Measurements from ENCODE around the gene NLGN1. TPM values are rescaled to one million over a fixed set of nuclear protein-coding genes. Genes with fewer than 3 reads are reported as not detected.

The NLGN1 gene
- total RNA-seq, 4 donors from 2014 or later, result 2.2 to 5.8 (median 3.0) TPM

DNA sequence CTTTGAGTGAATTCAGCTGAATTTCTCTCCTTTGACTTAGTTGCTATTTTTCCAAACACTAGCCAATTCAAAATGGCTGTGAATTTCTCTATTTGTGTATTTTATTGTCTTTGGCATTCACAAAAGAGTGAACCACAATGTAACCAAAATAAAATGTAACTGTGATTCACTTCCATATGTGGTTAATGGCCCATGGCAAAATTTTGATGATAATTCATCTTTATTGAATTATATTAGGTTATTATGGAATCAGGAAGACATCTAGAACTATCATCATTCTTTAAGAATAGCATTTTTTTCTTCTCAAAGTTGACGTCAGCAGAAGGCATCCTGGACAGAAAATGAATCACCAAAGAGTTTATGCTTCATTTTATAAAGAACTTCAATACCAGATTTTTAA is 756.3 kb downstream of the NLGN1 start:
- Histone ChIP-seq H3K27ac (no peak overlapping the region), H3K36me3 (no peaks in the 10 kb centered on the region), H3K4me3 (no peak overlapping the region), H3K9me3 (no peaks in the 10 kb centered on the region), H3K4me1 (no peaks in the 10 kb centered on the region), H3K27me3 (no peaks in the 10 kb centered on the region)
- 58% methylated on average over 1 of the region's 1 CpG for WGBS
- TF ChIP-seq POLR2AphosphoS5 (IDR thresholded peaks at IDR 0.05) (no peak), POLR2A (IDR thresholded peaks at IDR 0.05) (no peak), EP300 (IDR thresholded peaks at IDR 0.05) (no peak)
- TF ChIP-seq, protein P1, sequence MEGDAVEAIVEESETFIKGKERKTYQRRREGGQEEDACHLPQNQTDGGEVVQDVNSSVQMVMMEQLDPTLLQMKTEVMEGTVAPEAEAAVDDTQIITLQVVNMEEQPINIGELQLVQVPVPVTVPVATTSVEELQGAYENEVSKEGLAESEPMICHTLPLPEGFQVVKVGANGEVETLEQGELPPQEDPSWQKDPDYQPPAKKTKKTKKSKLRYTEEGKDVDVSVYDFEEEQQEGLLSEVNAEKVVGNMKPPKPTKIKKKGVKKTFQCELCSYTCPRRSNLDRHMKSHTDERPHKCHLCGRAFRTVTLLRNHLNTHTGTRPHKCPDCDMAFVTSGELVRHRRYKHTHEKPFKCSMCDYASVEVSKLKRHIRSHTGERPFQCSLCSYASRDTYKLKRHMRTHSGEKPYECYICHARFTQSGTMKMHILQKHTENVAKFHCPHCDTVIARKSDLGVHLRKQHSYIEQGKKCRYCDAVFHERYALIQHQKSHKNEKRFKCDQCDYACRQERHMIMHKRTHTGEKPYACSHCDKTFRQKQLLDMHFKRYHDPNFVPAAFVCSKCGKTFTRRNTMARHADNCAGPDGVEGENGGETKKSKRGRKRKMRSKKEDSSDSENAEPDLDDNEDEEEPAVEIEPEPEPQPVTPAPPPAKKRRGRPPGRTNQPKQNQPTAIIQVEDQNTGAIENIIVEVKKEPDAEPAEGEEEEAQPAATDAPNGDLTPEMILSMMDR (IDR thresholded peaks at IDR 0.05), result no peak
- no peak for DNase-seq (ENCODE audit: low spot score in 2 of 2)

DNA sequence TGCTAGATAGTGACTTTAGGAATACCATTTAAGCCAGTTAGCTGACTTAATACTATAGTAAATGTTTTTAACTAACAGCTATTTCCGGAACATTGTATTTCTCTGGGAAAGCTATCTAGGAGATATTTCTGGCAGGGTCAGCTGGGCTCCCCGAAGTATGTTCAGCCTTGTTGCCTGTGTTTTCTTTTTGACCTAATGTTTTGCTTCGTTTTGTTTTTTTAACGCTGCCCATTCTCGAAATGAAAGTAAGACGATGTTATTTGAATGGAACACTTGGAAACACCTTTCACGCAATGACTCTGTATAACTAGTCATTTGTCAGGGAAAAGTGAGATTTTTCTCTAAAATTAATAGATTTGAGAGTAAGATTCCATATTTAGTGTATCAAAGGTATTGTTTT is 758.7 kb downstream of the NLGN1 start:
- Histone ChIP-seq H3K4me3 (no peak overlapping the region), H3K4me1 (no peaks in the 10 kb centered on the region), H3K36me3 (no peaks in the 10 kb centered on the region), H3K27ac (no peak overlapping the region), H3K27me3 (no peaks in the 10 kb centered on the region), H3K9me3 (no peaks in the 10 kb centered on the region)
- TF ChIP-seq, protein P1 (IDR thresholded peaks at IDR 0.05), result no peak
- TF ChIP-seq POLR2A (IDR thresholded peaks at IDR 0.05) (no peak), EP300 (IDR thresholded peaks at IDR 0.05) (no peak), POLR2AphosphoS5 (IDR thresholded peaks at IDR 0.05) (no peak)
- no peak for DNase-seq (ENCODE audit: low spot score in 2 of 2)
- WGBS, result 90% methylated on average over 7 of the region's 7 CpGs

DNA sequence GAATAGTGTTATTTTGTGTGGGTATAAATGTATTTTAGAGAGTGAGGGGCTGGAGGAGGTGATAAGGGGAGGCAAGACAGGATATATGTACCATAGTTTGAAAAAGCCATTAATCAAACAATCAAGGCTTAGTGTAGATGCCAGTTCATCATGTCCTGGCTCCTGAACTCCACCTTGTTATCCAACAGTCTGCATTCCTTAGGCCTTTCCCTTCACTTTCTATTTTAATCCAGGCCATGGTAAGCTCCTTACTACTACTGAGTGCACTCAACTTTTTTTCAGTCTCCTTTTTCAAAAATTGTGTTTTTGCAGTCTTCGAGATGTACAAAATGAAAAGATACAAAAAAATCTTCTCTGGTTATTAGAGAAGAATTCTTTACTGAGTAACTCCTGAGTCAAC is 761.1 kb downstream of the NLGN1 start:
- no peaks in the 10 kb centered on the region for H3K9me3 ChIP-seq
- H3K36me3 ChIP-seq, result no peaks in the 10 kb centered on the region
- no peak for TF ChIP-seq POLR2AphosphoS5 (IDR thresholded peaks at IDR 0.05)
- no peak for TF ChIP-seq POLR2A (IDR thresholded peaks at IDR 0.05)
- TF ChIP-seq, protein P1 (IDR thresholded peaks at IDR 0.05), result no peak
- no peak for TF ChIP-seq EP300 (IDR thresholded peaks at IDR 0.05)
- DNase-seq (ENCODE audit: low spot score in 2 of 2), result no peak
- H3K4me3 ChIP-seq, result no peak overlapping the region
- no peak overlapping the region for H3K27ac ChIP-seq
- no peaks in the 10 kb centered on the region for H3K27me3 ChIP-seq
- H3K4me1 ChIP-seq, result no peaks in the 10 kb centered on the region
- 86% methylated on average over 1 of the region's 1 CpG for WGBS

DNA sequence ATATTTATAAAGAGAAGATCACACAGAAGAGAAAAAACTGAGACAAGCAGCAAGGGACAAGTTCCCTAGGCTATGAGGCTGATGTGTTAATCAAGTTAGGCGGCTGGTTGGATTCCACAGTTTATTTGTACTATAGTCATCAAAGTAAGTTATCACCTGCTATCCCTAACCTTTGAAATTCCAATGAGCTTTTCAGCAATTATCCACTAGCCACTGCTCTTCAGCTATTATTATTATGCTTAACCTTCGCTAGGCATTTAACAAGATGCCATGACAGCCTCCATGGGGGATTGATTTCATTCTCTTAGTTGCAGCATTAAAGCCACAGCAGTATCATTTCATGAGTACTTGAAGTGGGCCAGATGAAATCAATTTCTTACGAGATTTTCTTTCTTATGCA is 762.1 kb downstream of the NLGN1 start:
- Histone ChIP-seq H3K36me3 (no peaks in the 10 kb centered on the region), H3K27me3 (no peaks in the 10 kb centered on the region), H3K4me1 (no peaks in the 10 kb centered on the region), H3K4me3 (no peak overlapping the region), H3K27ac (no peak overlapping the region), H3K9me3 (no peaks in the 10 kb centered on the region)
- no peak for TF ChIP-seq EP300 (IDR thresholded peaks at IDR 0.05)
- TF ChIP-seq POLR2A (IDR thresholded peaks at IDR 0.05), result no peak
- no peak for TF ChIP-seq POLR2AphosphoS5 (IDR thresholded peaks at IDR 0.05)
- TF ChIP-seq, protein P1 (IDR thresholded peaks at IDR 0.05), result no peak
- no peak for DNase-seq (ENCODE audit: low spot score in 2 of 2)
- 66% methylated on average over 3 of the region's 3 CpGs for whole genome bisulfite sequencing

DNA sequence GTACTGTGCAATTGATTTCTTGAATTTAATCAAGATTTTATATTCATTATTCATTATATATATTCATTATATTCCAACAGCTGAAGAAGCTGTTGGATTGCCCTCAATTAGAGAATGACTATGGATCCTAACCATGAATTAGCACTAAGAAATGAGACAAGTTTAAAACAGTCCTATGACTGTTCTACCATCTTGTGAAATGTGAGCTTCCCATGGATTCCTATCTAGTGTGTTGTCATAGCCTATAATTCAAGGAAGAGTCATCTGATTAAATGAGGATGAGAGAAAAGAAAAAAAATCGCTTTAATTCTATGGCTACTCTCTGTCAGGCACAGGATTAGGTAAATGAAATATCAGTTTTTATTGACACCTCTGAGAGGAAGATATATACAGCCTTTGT is 765.0 kb downstream of the NLGN1 start:
- TF ChIP-seq, protein P1 (IDR thresholded peaks at IDR 0.05), result no peak
- TF ChIP-seq POLR2AphosphoS5 (IDR thresholded peaks at IDR 0.05) (no peak), EP300 (IDR thresholded peaks at IDR 0.05) (no peak), POLR2A (IDR thresholded peaks at IDR 0.05) (no peak)
- Histone ChIP-seq H3K36me3 (no peaks in the 10 kb centered on the region), H3K4me3 (no peak overlapping the region), H3K9me3 (no peaks in the 10 kb centered on the region), H3K4me1 (no peaks in the 10 kb centered on the region), H3K27me3 (no peaks in the 10 kb centered on the region), H3K27ac (no peak overlapping the region)
- DNase-seq (ENCODE audit: low spot score in 2 of 2), result no peak
- WGBS, result 89% methylated on average over 1 of the region's 1 CpG

Data from suprapubic skin (tissue), 4 donors.